Esophagus muscularis mucosa (tissue), 3 donors: ENCODE results near the gene UST.
A peak's percentile ranks its signal among the peaks of the same experiment; 100 is the strongest.

Experiments used
- CTCF ChIP-seq, 3 experiments: fragments of 200-600 bp in 2 of 3; fragments of 450-650 bp in 1 of 3; sonication (generic) in 2 of 3; IDR thresholded peaks; one replicate each; pipeline ENCODE4 v1.5.1; 2017 to 2019; ENCODE audit warnings: antibody characterized with exemption in 3 of 3, mild to moderate bottlenecking in 2 of 3, moderate library complexity in 1 of 3
- POLR2A ChIP-seq: fragments of 450-650 bp; IDR thresholded peaks from one replicate; pipeline ENCODE4 v1.6.1; 2017; ENCODE audit warnings: antibody characterized with exemption, moderate library complexity, mild to moderate bottlenecking, low read depth

- TF ChIP-seq CTCF (IDR thresholded peaks at IDR 0.05) (peak; percentile 20 to 42 (median 29)), POLR2A (no peak)
Observed at GRCh38 chr6:148746363-148747144, at the start of gene UST.
